ENCODE measurements around the gene SAMD9L. TPM values are rescaled to one million over a fixed set of nuclear protein-coding genes. Genes with fewer than 3 reads are reported as not detected.

The SAMD9L gene
- total and polyA plus RNA-seq, 7 donors, result 2.4 to 19.0 (median 6.4) TPM

DNA sequence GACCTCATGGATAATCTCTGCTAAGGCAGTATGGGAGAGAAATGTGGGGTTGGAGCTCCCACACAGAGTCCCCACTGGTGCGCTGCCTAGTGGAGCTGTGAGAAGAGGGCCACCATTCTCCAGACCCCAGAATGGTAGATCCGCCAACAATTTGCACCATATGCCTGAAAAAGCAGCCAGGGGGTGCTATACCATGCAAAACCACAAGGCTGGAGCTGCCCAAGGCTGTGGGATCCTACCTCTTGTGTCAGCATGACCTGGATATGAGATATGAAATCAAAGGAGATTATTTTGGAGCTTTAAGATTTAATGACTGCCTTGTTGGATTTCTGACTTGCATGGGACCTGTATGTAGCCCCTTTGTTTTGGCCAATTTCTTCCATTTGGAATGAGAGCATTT lies 27.0 kb upstream of the SAMD9L start:
- Histone ChIP-seq H3K4me1 (no peaks in the 10 kb centered on the region), H3K36me3 (no peaks in the 10 kb centered on the region), H3K4me3 (no peak overlapping the region), H3K27me3 (no peaks in the 10 kb centered on the region), H3K9me3 (peaks cover 0 to 10% (median 3%) of the 10 kb centered on the region in 4 donors), H3K27ac (no peak overlapping the region)
- intact Hi-C loops (cut with DNase I), result no loop called here
- WGBS, 2 donors, result 94% methylated on average over 2 of the region's 2 CpGs
- no peak for DNase-seq
- TF ChIP-seq POLR2AphosphoS5 (IDR thresholded peaks at IDR 0.05) (no peak), POLR2A (IDR thresholded peaks at IDR 0.05) (no peak), EP300 (IDR thresholded peaks at IDR 0.05) (no peak)
- TF ChIP-seq, protein P1, sequence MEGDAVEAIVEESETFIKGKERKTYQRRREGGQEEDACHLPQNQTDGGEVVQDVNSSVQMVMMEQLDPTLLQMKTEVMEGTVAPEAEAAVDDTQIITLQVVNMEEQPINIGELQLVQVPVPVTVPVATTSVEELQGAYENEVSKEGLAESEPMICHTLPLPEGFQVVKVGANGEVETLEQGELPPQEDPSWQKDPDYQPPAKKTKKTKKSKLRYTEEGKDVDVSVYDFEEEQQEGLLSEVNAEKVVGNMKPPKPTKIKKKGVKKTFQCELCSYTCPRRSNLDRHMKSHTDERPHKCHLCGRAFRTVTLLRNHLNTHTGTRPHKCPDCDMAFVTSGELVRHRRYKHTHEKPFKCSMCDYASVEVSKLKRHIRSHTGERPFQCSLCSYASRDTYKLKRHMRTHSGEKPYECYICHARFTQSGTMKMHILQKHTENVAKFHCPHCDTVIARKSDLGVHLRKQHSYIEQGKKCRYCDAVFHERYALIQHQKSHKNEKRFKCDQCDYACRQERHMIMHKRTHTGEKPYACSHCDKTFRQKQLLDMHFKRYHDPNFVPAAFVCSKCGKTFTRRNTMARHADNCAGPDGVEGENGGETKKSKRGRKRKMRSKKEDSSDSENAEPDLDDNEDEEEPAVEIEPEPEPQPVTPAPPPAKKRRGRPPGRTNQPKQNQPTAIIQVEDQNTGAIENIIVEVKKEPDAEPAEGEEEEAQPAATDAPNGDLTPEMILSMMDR (IDR thresholded peaks at IDR 0.05), result no peak

DNA sequence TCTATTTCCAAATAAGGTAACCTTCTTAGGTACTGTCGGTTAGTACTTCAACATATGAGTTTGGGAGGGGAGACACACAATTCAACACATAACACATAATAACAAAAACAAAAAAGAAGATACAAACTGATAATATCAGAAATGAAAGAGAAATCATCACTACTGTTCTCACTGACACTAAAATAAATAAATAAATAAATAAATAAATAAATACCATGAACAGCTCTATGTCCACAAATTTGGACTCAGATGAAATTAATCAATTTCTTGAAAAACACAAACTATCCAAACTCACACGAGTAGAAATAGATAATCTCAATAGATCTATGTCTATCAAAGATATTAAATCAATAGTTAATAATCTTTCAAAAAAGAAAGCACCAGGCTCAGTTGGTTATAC lies 24.5 kb upstream of the SAMD9L start:
- no peak overlapping the region for H3K4me3 ChIP-seq
- TF ChIP-seq, protein P1 (IDR thresholded peaks at IDR 0.05), result no peak
- no peak for TF ChIP-seq POLR2AphosphoS5 (IDR thresholded peaks at IDR 0.05)
- TF ChIP-seq EP300 (IDR thresholded peaks at IDR 0.05), result no peak
- no peak for TF ChIP-seq POLR2A (IDR thresholded peaks at IDR 0.05)
- 76 to 81% methylated on average over 2 of the region's 2 CpGs for WGBS, 2 donors

GRCh38 chr7:93171606-93172226 lies 23.5 kb upstream of the SAMD9L start:
- Histone ChIP-seq H3K4me1 (no peaks in the 10 kb centered on the region), H3K4me3 (no peak overlapping the region), H3K27me3 (no peaks in the 10 kb centered on the region), H3K36me3 (no peaks in the 10 kb centered on the region), H3K9me3 (peaks cover 0 to 10% (median 3%) of the 10 kb centered on the region in 4 donors), H3K27ac (no peak overlapping the region)
- intact Hi-C loops (cut with DNase I), result no loop called here
- TF ChIP-seq, protein P1 (IDR thresholded peaks at IDR 0.05), result no peak
- TF ChIP-seq POLR2AphosphoS5 (IDR thresholded peaks at IDR 0.05), result no peak
- no peak for TF ChIP-seq EP300 (IDR thresholded peaks at IDR 0.05)
- WGBS, 2 donors, result 62 to 67% methylated on average over 2 of the region's 2 CpGs
- no peak for DNase-seq

More for the DNA sequence above, 24.5 kb upstream of the SAMD9L start:
- intact Hi-C loops (cut with DNase I), result no loop called here
- peaks cover 0 to 10% (median 3%) of the 10 kb centered on the region in 4 donors for H3K9me3 ChIP-seq
- no peaks in the 10 kb centered on the region for H3K4me1 ChIP-seq
- H3K27me3 ChIP-seq, result no peaks in the 10 kb centered on the region
- DNase-seq, result no peak
- H3K36me3 ChIP-seq, result no peaks in the 10 kb centered on the region
- H3K27ac ChIP-seq, result no peak overlapping the region

- Histone ChIP-seq H3K4me1 (no peaks in the 10 kb centered on the region), H3K27ac (no peak overlapping the region), H3K9me3 (peaks cover 0 to 4% (median 0%) of the 10 kb centered on the region in 4 donors), H3K36me3 (no peaks in the 10 kb centered on the region), H3K4me3 (no peak overlapping the region), H3K27me3 (no peaks in the 10 kb centered on the region)
- intact Hi-C loops (cut with DNase I), result no loop called here
- no peak for TF ChIP-seq POLR2AphosphoS5 (IDR thresholded peaks at IDR 0.05)
- TF ChIP-seq EP300 (IDR thresholded peaks at IDR 0.05), result no peak
- TF ChIP-seq POLR2A (IDR thresholded peaks at IDR 0.05), result no peak
- TF ChIP-seq, protein P1 (IDR thresholded peaks at IDR 0.05), result no peak
- WGBS, 2 donors, result 42 to 43% methylated on average over 1 of the region's 1 CpG
- no peak for DNase-seq
Observed at GRCh38 chr7:93165447-93165846, 17.3 kb upstream of the SAMD9L start.

GRCh38 chr7:93164766-93165165 lies 16.6 kb upstream of the SAMD9L start:
- no peak for DNase-seq
- H3K4me3 ChIP-seq, result no peak overlapping the region
- peaks cover 0 to 4% (median 0%) of the 10 kb centered on the region in 4 donors for H3K9me3 ChIP-seq
- TF ChIP-seq, protein P1 (IDR thresholded peaks at IDR 0.05), result no peak
- no peak for TF ChIP-seq POLR2A (IDR thresholded peaks at IDR 0.05)
- no peaks in the 10 kb centered on the region for H3K4me1 ChIP-seq
- H3K36me3 ChIP-seq, result no peaks in the 10 kb centered on the region
- intact Hi-C loops (cut with DNase I), result no loop called here
- 79 to 98% methylated on average over 2 of the region's 2 CpGs for WGBS, 2 donors
- no peak overlapping the region for H3K27ac ChIP-seq
- H3K27me3 ChIP-seq, result no peaks in the 10 kb centered on the region

All from sigmoid colon (tissue), 7 donors.